A673 (cell line): Measurements from ENCODE around the gene FHIP1A.

Source experiments
- CTCF ChIP-seq: fragments of 300-800, 200-600 bp; sonication (generic); conservative IDR thresholded peaks from 2 replicates; pipeline ENCODE4 v1.5.1; 2017; ENCODE audit warnings: low read depth, mild to moderate bottlenecking, antibody characterized with exemption, low read length, moderate library complexity, mixed read lengths
- EZH2 ChIP-seq: fragments of 200-600 bp; sonication (generic); IDR thresholded peaks from 2 replicates; pipeline ENCODE4 v1.6.1; 2017; ENCODE audit warnings: borderline replicate concordance, low read depth, mild to moderate bottlenecking, mixed read lengths, antibody characterized with exemption, low read length; ENCODE audit not compliant: poor library complexity, severe bottlenecking

DNA sequence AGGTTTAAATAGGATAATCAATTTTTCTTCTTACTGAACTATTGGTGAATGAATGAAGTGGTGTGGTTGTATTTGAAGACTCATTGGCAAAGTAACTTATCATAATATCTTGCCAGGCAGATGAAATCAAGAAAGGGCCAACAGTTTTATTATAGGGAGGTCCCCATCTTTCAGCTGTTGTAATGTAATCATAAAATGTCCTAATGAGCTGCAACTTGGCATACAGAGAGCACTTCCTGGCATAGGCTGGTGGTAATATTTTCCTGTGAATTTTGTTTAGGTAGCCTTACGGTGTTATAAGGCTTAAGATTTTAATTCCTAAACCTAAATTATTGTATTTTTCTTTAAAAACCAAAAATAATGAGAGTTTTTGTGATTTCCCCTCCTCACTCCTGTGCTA, 17.5 kb downstream of the FHIP1A start:
- TF ChIP-seq EZH2 (no peak), CTCF (no peak)
